SK-N-SH treated with all-trans-retinoic acid at 6 μM for 48 hours (cell line): ENCODE results near the gene OR4E1.
"Not testable (repeated sequence)": the region's sequence is repeated elsewhere in the genome, so short reads cannot be mapped to it uniquely, and the experiment has no call there.

Experiments used
- ATAC-seq: fragments of 200-7000 bp; cut with Tn5 transposase; 3 replicates; pipeline ENCODE4 v1.9.1; 2020; ENCODE audit warnings: mild to moderate bottlenecking, moderate library complexity
- ARNTL ChIP-seq: fragments of 450-650 bp; formaldehyde crosslinking; IDR thresholded peaks from 2 replicates; pipeline ENCODE4 v1.5.0; 2020; ENCODE audit warnings: low read depth, mild to moderate bottlenecking, moderate library complexity, borderline replicate concordance
- BACH2 ChIP-seq: fragments of 250-450 bp; sonication (Bioruptor Pico); IDR thresholded peaks from 2 replicates; pipeline ENCODE4 v1.9.0; 2021; ENCODE audit warnings: mild to moderate bottlenecking, borderline replicate concordance
- CREB5 ChIP-seq: fragments of 250-450 bp; sonication (Bioruptor Pico); IDR thresholded peaks from 2 replicates; pipeline ENCODE4 v1.5.1; 2020; ENCODE audit warnings: low read depth, mild to moderate bottlenecking, moderate library complexity
- CSDC2 ChIP-seq: fragments of 250-450 bp; sonication (Bioruptor Pico); IDR thresholded peaks from 2 replicates; pipeline ENCODE4 v1.5.0; 2020; ENCODE audit warnings: mild to moderate bottlenecking, moderate library complexity
- ESRRG ChIP-seq: fragments of 250-450 bp; sonication (Bioruptor Pico); IDR thresholded peaks from 2 replicates; pipeline ENCODE4 v1.6.1; 2021; ENCODE audit warnings: mild to moderate bottlenecking
- GLIS3 ChIP-seq: fragments of 250-450 bp; sonication (Bioruptor Pico); IDR thresholded peaks from 2 replicates; pipeline ENCODE4 v1.5.0; 2020; ENCODE audit warnings: mild to moderate bottlenecking, moderate library complexity
- ISL1 ChIP-seq: fragments of 250-450 bp; sonication (Bioruptor Pico); IDR thresholded peaks from 2 replicates; pipeline ENCODE4 v2.1.2; 2022; ENCODE audit warnings: mild to moderate bottlenecking, moderate library complexity
- OSR1 ChIP-seq: fragments of 250-450 bp; sonication (Bioruptor Pico); IDR thresholded peaks from 2 replicates; pipeline ENCODE4 v1.8.0; 2022; ENCODE audit warnings: moderate library complexity, mild to moderate bottlenecking, inconsistent platforms
- PATZ1 ChIP-seq: fragments of 250-450 bp; sonication (Bioruptor Pico); IDR thresholded peaks from 2 replicates; pipeline ENCODE4 v1.8.0; 2020; ENCODE audit warnings: mild to moderate bottlenecking, moderate library complexity, borderline replicate concordance
- POU6F1 ChIP-seq: fragments of 250-450 bp; sonication (Bioruptor Pico); IDR thresholded peaks from 2 replicates; pipeline ENCODE4 v1.8.0; 2021; ENCODE audit warnings: low read depth, mild to moderate bottlenecking, moderate library complexity, borderline replicate concordance
- PPARA ChIP-seq: fragments of 250-450 bp; sonication (Bioruptor Pico); IDR thresholded peaks from 2 replicates; pipeline ENCODE4 v1.5.0; 2020; ENCODE audit warnings: mild to moderate bottlenecking, borderline replicate concordance
- RARB ChIP-seq: fragments of 250-450 bp; sonication (Bioruptor Pico); IDR thresholded peaks from 2 replicates; pipeline ENCODE4 v1.8.0; 2021; ENCODE audit warnings: mild to moderate bottlenecking, moderate library complexity
- SNAI2 ChIP-seq: fragments of 250-450 bp; sonication (Bioruptor Pico); IDR thresholded peaks from 2 replicates; pipeline ENCODE4 v1.5.0; 2020; ENCODE audit warnings: mild to moderate bottlenecking, moderate library complexity
- TCF4 ChIP-seq: fragments of 250-450 bp; sonication (Bioruptor Pico); IDR thresholded peaks from 2 replicates; pipeline ENCODE4 v1.8.0; 2021; ENCODE audit warnings: mild to moderate bottlenecking, moderate library complexity, borderline replicate concordance
- TOX ChIP-seq: fragments of 250-450 bp; sonication (Bioruptor Pico); IDR thresholded peaks from 2 replicates; pipeline ENCODE4 v1.8.0; 2021; ENCODE audit warnings: mild to moderate bottlenecking, moderate library complexity, borderline replicate concordance
- TSHZ2 ChIP-seq: fragments of 250-450 bp; sonication (Bioruptor Pico); IDR thresholded peaks from 2 replicates; pipeline ENCODE4 v1.5.0; 2020; ENCODE audit warnings: mild to moderate bottlenecking, moderate library complexity
- ZC3H10 ChIP-seq: fragments of 250-450 bp; sonication (Bioruptor Pico); IDR thresholded peaks from 2 replicates; pipeline ENCODE4 v1.5.1; 2021; ENCODE audit warnings: mild to moderate bottlenecking, moderate library complexity
- ZFP3 ChIP-seq: fragments of 250-450 bp; sonication (Bioruptor Pico); IDR thresholded peaks from 2 replicates; pipeline ENCODE4 v1.5.0; 2020; ENCODE audit warnings: mild to moderate bottlenecking, moderate library complexity
- ZFP30 ChIP-seq: fragments of 450-650 bp; formaldehyde crosslinking; IDR thresholded peaks from 2 replicates; pipeline ENCODE4 v1.5.0; 2022; ENCODE audit warnings: mild to moderate bottlenecking, moderate library complexity
- ZNF565 ChIP-seq: fragments of 450-650 bp; formaldehyde crosslinking; conservative IDR thresholded peaks from 2 replicates; pipeline ENCODE4 v1.5.0; 2020; ENCODE audit warnings: low read depth, mild to moderate bottlenecking, moderate library complexity
- ZNF70 ChIP-seq: fragments of 450-650 bp; formaldehyde crosslinking; IDR thresholded peaks from 2 replicates; pipeline ENCODE4 v1.5.0; 2020; ENCODE audit warnings: mild to moderate bottlenecking, moderate library complexity
- ZNF8 ChIP-seq: fragments of 450-650 bp; formaldehyde crosslinking; IDR thresholded peaks from 2 replicates; pipeline ENCODE4 v1.5.0; 2020; ENCODE audit warnings: mild to moderate bottlenecking, moderate library complexity

Gene OR4E1

GRCh38 chr14:21699551-21699950 is 25.9 kb upstream of the OR4E1 start:
- no peak for TF ChIP-seq ZNF70 (CRISPR knock-in tag)
- TF ChIP-seq ZNF565 = no peak
- no peak for TF ChIP-seq TSHZ2 (CRISPR knock-in tag)
- no peak for TF ChIP-seq ISL1 (CRISPR knock-in tag)
- TF ChIP-seq ZFP3 (CRISPR knock-in tag) = no peak
- TF ChIP-seq ZC3H10 (CRISPR knock-in tag) = no peak
- no peak for TF ChIP-seq ZFP30 (CRISPR knock-in tag)
- no peak for TF ChIP-seq OSR1 (CRISPR knock-in tag)
- TF ChIP-seq RARB (CRISPR knock-in tag) = no peak
- TF ChIP-seq PPARA (CRISPR knock-in tag) = no peak
- no peak for TF ChIP-seq TOX (CRISPR knock-in tag)
- no peak for ATAC-seq

GRCh38 chr14:21698538-21698937 is 24.9 kb upstream of the OR4E1 start:
- ATAC-seq = not testable (repeated sequence)

- not testable (repeated sequence) for ATAC-seq
These were observed 24.0 kb upstream of the OR4E1 start for GRCh38 chr14:21697662-21698061.

- no peak for ATAC-seq
- TF ChIP-seq PPARA (CRISPR knock-in tag) = no peak
- TF ChIP-seq ARNTL = no peak
- no peak for TF ChIP-seq PATZ1 (CRISPR knock-in tag)
- TF ChIP-seq ZC3H10 (CRISPR knock-in tag) = no peak
- TF ChIP-seq BACH2 (CRISPR knock-in tag) = no peak
- no peak for TF ChIP-seq RARB (CRISPR knock-in tag)
- no peak for TF ChIP-seq ZNF8 (CRISPR knock-in tag)
- no peak for TF ChIP-seq ZNF565
- no peak for TF ChIP-seq ZFP30 (CRISPR knock-in tag)
- no peak for TF ChIP-seq GLIS3 (CRISPR knock-in tag)
- no peak for TF ChIP-seq SNAI2 (CRISPR knock-in tag)
- no peak for TF ChIP-seq TOX (CRISPR knock-in tag)
- TF ChIP-seq ZFP3 (CRISPR knock-in tag) = no peak
- TF ChIP-seq OSR1 (CRISPR knock-in tag) = no peak
- TF ChIP-seq CSDC2 (CRISPR knock-in tag) = no peak
- TF ChIP-seq POU6F1 = no peak
- TF ChIP-seq TCF4 (CRISPR knock-in tag) = no peak
- no peak for TF ChIP-seq ESRRG (CRISPR knock-in tag)
- TF ChIP-seq CREB5 = no peak
- TF ChIP-seq TSHZ2 (CRISPR knock-in tag) = no peak
These were observed 20.8 kb upstream of the OR4E1 start for GRCh38 chr14:21694425-21694824.
